ENCODE data around the gene CBX1. TPM values are rescaled to one million over a fixed set of nuclear protein-coding genes. Genes with fewer than 3 reads are reported as not detected.
"Not testable (repeated sequence)": the region's sequence is repeated elsewhere in the genome, so short reads cannot be mapped to it uniquely, and the experiment has no call there.

CBX1 gene
- total RNA-seq, 3 donors from 2014 or later, result 53.2 to 64.4 (median 60.8) TPM

DNA sequence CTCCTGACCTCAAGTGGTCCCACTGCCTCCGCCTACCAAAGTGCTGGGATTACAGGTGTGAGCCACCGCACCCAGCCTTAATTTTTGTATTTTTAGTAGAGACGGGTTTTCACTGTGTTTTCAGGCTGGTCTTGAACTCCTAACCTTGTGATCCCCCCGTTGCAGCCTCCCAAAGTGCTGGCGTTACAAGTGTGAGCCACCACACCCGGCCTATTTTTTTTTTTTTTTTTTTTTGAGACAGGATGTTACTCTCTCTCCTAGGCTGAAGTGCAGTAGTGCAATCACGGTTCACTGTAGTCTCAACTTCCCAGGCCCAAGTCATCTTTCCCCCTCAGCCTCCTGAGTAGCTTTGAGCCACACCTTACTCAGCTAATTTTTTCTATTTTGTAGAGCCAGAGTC, 3.2 kb upstream of the CBX1 start:
- no peak for ATAC-seq
- Mint-ChIP-seq H3K9me3 (no peaks in the 10 kb centered on the region), H3K4me3 (peak overlapping the region; percentile 16), H3K36me3 (ENCODE audit: insufficient read depth) (no peaks in the 10 kb centered on the region), H3K4me1 (ENCODE audit: low read depth) (peaks cover 42% of the 10 kb centered on the region), H3K27me3 (ENCODE audit: low read depth) (no peaks in the 10 kb centered on the region)
- DNase-seq, result no peak

DNA sequence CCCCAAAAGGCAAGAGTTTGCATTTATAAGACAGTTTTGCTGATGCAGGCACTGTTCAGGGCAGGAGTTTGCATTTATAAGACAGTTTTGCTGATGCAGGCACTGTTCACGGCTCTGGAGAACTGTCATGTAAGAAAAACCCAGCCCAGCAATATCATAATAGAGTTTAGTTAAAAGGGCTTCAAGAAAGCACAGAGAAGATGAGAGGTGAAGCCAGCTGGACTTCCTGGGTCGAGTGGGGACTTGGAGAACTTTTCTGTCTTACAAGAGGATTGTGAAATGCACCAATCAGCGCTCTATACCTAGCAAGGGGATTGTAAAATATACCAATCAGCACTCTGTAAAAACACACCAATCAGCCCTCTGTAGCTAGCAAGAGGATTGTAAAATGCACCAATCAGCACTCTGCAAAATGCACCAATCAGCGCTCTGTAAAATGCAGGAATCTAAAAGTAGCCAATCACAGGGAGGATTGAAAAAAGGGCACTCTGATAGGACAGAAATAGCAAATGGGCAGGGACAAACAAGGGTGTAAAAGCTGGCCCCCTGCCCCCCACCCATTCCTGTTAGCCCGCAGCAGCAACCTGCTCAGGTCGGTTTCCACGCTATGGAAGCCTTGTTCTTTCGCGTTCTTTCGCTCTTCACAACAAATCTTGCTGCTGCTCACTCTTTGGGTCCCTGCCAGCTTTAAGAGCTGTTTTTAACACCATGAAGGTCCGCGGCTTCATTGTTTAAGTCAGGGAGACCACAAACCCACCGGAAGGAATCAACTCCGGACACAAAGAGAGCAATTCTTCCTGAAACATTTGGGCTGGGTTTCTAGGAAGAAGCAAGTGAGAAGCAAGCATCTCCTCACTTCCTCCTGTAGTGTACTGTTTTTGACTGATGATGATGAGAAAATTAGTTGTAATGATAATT, 1.8 kb upstream of the CBX1 start:
- DNase-seq, result no peak
- peak overlapping the region; percentile 16 for H3K4me3 Mint-ChIP-seq

DNA sequence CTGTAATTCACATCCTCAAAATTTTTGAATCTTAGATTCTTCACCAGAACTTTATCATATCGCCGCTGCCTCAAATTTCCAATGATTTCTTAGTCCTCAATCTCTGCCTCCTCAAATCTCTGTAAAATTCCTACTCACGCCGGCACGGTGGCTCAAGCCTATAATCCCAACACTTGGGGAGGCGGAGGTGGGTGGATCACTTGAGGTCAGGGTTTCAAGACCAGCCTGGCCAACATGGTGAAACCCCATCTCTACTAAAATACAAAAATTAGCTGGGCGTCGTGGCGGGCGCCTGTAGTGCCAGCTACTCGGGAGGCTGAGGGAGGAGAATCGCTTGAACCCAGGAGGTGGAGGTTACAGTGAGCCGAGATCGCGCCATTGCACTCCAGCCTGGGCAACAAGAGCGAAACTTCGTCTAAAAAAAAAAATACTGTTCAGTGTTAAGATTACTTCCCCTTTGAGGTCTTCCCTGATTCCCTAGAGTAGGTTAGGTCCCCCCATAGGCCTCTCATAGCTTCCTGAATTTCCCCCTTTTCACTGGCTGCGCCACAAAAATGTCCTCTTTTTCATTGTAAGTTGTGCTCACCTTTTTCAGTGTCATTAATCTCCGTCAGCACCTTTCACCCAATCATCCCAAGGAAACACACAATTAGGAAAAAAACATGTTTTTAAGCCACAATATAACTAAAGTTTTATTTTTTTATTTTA, 919 bp upstream of the CBX1 start:
- peak overlapping the region; percentile 62 for H3K4me3 Mint-ChIP-seq
- no peaks in the 10 kb centered on the region for H3K9me3 Mint-ChIP-seq
- DNase-seq, result no peak
- H3K36me3 Mint-ChIP-seq (ENCODE audit: insufficient read depth), result no peaks in the 10 kb centered on the region
- ATAC-seq, result no peak
- peaks cover 30% of the 10 kb centered on the region for H3K4me1 Mint-ChIP-seq (ENCODE audit: low read depth)
- H3K27me3 Mint-ChIP-seq (ENCODE audit: low read depth), result no peaks in the 10 kb centered on the region

More for the DNA sequence above, 1.8 kb upstream of the CBX1 start:
- H3K4me1 Mint-ChIP-seq (ENCODE audit: low read depth), result peaks cover 32% of the 10 kb centered on the region
- no peaks in the 10 kb centered on the region for H3K9me3 Mint-ChIP-seq
- H3K36me3 Mint-ChIP-seq (ENCODE audit: insufficient read depth), result no peaks in the 10 kb centered on the region
- ATAC-seq, result no peak
- no peaks in the 10 kb centered on the region for H3K27me3 Mint-ChIP-seq (ENCODE audit: low read depth)

DNA sequence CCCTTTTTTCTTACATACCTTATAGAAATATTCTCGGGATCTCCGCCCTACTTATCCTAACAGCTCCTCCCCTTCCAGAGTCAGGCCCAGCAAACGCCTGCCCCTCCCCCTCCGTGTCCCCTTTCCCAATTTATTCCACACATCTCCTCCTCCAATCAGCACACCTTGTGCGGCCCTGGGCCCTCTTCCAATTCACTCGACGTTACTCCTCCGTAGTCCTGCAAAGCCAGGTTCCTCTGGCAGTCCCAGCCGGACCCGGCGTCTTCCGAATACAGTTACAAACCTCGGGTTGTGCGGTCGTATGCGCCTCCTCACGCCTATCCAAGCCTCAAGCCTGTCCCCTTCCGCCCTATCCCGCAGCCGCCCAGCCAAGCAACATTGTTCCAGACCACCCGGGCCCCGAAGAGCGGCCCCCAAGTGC, 677 bp downstream of the CBX1 start:
- H3K36me3 Mint-ChIP-seq (ENCODE audit: insufficient read depth), result no peaks in the 10 kb centered on the region
- ATAC-seq, result no peak
- no peaks in the 10 kb centered on the region for H3K27me3 Mint-ChIP-seq (ENCODE audit: low read depth)
- DNase-seq, result no peak
- H3K4me1 Mint-ChIP-seq (ENCODE audit: low read depth), result peaks cover 25% of the 10 kb centered on the region
- peak overlapping the region; percentile 95 for H3K4me3 Mint-ChIP-seq
- H3K9me3 Mint-ChIP-seq, result no peaks in the 10 kb centered on the region

DNA sequence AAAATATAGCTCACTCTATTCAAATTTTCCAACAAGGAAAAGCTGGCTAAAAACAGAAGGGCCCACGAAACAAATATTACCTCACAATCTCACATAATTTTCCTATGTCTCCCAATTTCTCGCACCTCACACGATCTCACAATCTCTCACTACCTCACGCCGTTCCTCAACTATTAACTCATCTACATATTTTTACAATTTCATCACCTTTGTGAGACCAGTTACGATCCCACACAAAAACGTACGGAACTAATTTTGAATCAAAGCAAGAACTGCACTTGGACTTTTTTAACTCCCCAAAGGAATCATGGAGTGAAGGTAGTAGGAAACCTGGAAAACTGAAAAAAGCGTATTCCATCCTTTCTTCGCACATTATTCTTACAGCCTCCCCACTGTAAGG, 1.1 kb downstream of the CBX1 start:
- Mint-ChIP-seq H3K36me3 (ENCODE audit: insufficient read depth) (no peaks in the 10 kb centered on the region), H3K4me3 (peak overlapping the region; percentile 95), H3K27me3 (ENCODE audit: low read depth) (no peaks in the 10 kb centered on the region), H3K9me3 (no peaks in the 10 kb centered on the region), H3K4me1 (ENCODE audit: low read depth) (peaks cover 28% of the 10 kb centered on the region)
- DNase-seq (no peak), ATAC-seq (no peak)

DNA sequence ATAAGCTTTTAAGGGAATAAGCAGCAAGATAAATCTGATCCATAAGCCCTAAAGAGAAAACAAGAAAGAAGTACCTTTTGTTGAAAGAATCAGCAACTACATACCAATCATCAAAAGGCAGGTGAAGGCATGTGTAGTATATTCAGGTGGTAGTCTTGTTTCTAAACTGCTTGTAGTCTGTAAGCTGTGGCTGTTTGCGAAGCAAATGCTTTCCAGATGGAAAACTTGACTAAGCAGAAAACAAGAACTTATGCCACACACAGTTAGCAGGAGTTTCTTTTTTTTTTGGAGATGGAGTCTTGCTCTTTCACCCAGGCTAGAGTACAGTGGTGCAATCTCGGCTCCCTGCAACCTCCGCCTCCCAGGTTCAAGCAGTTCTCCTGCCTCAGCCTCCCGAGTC, 5.7 kb downstream of the CBX1 start:
- ATAC-seq (no peak), DNase-seq (no peak)
- H3K36me3 Mint-ChIP-seq (ENCODE audit: insufficient read depth), result peaks cover 6% of the 10 kb centered on the region
- no peak overlapping the region for H3K4me3 Mint-ChIP-seq
- H3K9me3 Mint-ChIP-seq, result no peaks in the 10 kb centered on the region
- H3K27me3 Mint-ChIP-seq (ENCODE audit: low read depth), result no peaks in the 10 kb centered on the region
- H3K4me1 Mint-ChIP-seq (ENCODE audit: low read depth), result peaks cover 14% of the 10 kb centered on the region

DNA sequence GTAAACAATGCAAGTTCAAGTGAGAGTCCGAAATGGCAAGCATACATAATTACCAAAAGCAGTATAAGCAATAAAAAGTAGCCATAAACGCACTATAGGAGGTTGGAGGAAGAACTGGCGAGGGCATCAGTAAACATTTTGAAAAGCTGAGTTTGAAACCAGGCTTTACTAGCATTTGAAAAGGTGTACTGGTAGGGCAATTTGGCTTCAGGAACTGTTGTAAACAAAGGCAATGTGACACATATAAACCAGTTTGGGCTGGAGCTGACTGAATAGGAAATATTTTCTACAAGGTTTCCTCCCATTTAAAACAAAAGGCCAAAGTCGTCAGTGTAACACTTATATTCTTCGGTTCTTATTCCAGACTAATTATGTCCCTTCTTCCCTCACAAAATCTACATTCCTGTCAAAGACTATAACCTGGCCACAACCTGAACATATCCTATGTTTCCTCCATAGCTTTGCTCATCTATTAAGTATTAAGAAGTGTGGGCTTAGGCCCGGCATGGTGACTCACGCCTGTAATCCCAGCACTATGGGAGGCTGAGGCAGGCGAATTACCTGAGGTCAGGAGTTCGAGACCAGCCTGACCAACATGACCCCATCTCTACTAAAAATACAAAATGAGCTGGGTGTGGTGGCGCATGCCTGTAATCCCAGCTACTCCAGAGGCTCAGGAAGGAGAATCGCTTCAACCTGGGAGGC, 7.8 kb downstream of the CBX1 start:
- Mint-ChIP-seq H3K27me3 (ENCODE audit: low read depth) (no peaks in the 10 kb centered on the region), H3K4me1 (ENCODE audit: low read depth) (peaks cover 13% of the 10 kb centered on the region), H3K36me3 (ENCODE audit: insufficient read depth) (peaks cover 12% of the 10 kb centered on the region), H3K4me3 (no peak overlapping the region), H3K9me3 (no peaks in the 10 kb centered on the region)
- ATAC-seq, result no peak
- no peak for DNase-seq

DNA sequence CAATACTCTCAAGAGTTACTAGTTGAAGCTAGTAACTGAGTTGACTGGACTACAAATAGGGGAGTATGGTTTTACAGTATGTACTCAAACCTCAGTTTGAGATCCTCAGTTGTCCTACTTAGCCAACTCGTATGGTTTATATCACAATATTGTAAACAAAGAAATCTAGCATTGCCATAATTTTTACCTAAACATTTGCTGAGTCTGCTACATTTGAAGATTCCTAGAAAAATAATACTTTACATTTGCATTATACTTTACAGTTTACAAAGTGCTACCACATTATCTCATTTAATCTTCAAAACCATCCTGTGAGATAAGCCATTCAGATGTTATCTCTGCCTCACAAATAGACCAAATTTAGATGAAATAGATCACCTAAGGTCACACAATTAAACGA, 16.3 kb downstream of the CBX1 start:
- H3K4me3 Mint-ChIP-seq, result no peak overlapping the region
- H3K36me3 Mint-ChIP-seq (ENCODE audit: insufficient read depth), result peaks cover 4% of the 10 kb centered on the region
- no peaks in the 10 kb centered on the region for H3K27me3 Mint-ChIP-seq (ENCODE audit: low read depth)
- H3K4me1 Mint-ChIP-seq (ENCODE audit: low read depth), result peaks cover 12% of the 10 kb centered on the region
- no peaks in the 10 kb centered on the region for H3K9me3 Mint-ChIP-seq
- DNase-seq (no peak), ATAC-seq (no peak)

DNA sequence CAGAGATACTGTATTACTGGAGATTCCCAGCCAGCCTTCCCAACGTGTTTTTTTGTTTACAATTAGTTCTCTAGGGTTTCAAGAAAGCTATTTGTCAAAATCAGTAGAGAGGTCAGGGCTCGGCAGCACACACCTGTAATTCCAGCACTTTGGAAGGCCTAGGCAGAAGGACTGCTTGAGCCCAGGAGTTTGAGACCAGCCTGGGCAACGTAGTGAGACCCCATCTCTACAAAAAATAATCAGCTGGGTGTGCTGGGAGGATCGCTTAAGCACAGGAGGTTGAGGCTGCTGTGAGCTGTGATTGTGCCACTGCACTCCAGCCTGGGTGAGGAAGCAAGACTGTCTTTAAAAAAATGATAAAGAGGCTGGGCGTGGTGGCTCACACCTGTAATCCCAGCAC, 19.4 kb downstream of the CBX1 start:
- no peaks in the 10 kb centered on the region for H3K36me3 Mint-ChIP-seq (ENCODE audit: insufficient read depth)
- H3K27me3 Mint-ChIP-seq (ENCODE audit: low read depth), result no peaks in the 10 kb centered on the region
- DNase-seq, result no peak
- H3K4me3 Mint-ChIP-seq, result no peak overlapping the region
- H3K9me3 Mint-ChIP-seq, result no peaks in the 10 kb centered on the region
- H3K4me1 Mint-ChIP-seq (ENCODE audit: low read depth), result peaks cover 9% of the 10 kb centered on the region
- no peak for ATAC-seq

DNA sequence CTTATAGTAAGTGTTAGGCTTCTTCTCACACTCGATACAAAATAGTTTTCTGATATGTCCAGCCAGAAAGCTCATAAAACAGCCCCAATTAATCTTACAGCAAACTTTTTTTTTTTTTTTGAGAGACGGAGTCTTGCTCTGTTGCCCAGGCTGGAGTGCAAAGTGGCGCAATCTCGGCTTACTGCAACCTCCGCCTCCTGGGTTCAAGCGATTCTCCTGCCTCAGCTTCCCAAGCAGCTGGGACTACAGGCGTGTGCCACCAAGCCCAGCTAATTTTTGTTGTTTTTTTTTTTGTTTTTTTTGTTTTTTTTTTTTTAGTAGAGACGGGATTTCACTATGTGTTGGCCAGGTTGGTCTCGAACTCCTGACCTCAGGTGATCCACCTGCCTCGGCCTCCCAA, 24.1 kb downstream of the CBX1 start:
- not testable (repeated sequence) for H3K4me1 Mint-ChIP-seq (ENCODE audit: low read depth); ATAC-seq; H3K36me3 Mint-ChIP-seq (ENCODE audit: insufficient read depth); DNase-seq; H3K4me3 Mint-ChIP-seq; H3K9me3 Mint-ChIP-seq; H3K27me3 Mint-ChIP-seq (ENCODE audit: low read depth)

DNA sequence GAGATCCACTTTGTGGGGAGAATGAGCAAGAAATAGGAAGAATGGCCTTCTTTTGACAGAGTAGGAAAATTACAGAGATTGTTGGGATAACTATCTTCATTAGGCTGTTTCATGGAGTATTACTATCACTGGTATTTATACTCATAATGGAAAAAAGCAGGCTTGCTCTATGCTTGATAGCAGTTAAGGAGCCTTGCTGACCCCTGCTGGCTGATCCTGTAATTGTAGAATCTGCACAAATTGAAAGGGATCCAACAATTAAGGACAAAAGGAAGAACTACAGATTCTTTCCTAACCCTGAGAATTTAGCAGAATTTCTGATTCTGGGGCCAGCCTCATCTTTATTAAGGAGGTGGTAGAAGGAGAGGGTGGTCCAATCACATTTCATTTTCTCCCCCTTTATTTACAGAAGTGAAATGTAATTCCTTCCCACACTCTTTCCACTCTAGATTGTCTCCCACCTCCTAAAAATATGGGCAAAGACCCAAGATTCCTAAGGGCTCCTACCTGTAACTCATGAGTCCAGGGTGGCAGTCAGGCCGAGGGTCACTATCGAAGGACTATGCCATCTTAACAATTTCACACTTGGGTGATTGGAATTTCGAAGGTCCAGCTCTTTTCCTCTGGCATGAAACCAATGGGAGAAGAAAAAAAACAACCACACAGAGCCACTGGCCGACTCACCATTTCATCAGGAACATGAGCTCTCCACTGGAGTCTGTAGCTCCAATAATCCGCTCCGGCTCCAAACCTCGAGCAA, 26.8 kb downstream of the CBX1 start:
- Mint-ChIP-seq H3K4me1 (ENCODE audit: low read depth) (no peaks in the 10 kb centered on the region), H3K36me3 (ENCODE audit: insufficient read depth) (peaks cover 12% of the 10 kb centered on the region), H3K4me3 (no peak overlapping the region), H3K9me3 (no peaks in the 10 kb centered on the region), H3K27me3 (ENCODE audit: low read depth) (no peaks in the 10 kb centered on the region)
- ATAC-seq (peak; percentile 76), DNase-seq (peak; percentile 76)

DNA sequence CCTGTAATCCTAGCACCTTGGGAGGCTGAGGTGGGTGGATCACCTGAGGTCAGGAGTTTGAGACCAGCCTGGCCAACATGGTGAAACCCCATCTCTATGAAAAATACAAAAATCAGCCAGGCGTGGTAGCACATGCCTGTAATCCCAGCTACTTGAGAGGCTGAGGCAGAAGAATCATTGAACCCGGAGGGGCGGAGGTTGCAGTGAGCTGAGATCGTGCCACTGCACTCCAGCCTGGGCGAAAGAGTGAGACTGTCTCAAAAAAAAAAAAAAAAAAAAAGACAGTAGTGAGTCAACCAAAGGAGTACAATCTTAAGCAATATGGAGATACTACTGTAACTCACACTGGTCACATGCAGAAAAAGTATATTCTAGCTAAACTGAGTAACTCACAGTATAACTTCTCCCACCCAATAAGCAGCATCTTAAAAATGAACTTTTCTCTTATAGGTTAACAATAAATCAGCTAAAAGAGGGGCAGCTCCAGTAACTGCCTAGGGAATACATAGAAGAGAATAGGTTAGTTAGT, 27.6 kb downstream of the CBX1 start:
- not testable (repeated sequence) for H3K9me3 Mint-ChIP-seq; DNase-seq; ATAC-seq; H3K4me1 Mint-ChIP-seq (ENCODE audit: low read depth); H3K27me3 Mint-ChIP-seq (ENCODE audit: low read depth); H3K4me3 Mint-ChIP-seq
- H3K36me3 Mint-ChIP-seq (ENCODE audit: insufficient read depth), result peaks cover 15% of the 10 kb centered on the region

DNA sequence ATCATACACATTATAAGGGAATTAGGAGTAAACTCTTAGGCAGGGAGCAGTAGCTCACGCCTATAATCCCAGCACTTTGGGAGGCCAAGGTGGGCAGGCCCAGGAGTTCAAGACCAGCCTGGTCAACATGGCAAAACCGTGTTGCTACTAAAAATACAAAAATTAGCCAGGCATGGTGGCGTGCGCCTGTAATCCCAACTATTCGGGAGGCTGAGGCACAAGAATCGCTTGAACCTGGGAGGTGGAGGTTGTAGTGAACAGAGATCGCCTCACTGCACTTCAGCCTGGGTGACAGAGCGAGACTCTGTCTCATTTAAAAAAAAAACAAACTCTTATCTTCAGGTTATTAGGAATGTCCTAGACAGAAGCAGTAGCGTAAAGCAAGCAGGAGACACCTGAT, 28.5 kb downstream of the CBX1 start:
- H3K4me3 Mint-ChIP-seq; H3K27me3 Mint-ChIP-seq (ENCODE audit: low read depth); H3K9me3 Mint-ChIP-seq; H3K4me1 Mint-ChIP-seq (ENCODE audit: low read depth); ATAC-seq; DNase-seq: not testable (repeated sequence)
- H3K36me3 Mint-ChIP-seq (ENCODE audit: insufficient read depth), result peaks cover 19% of the 10 kb centered on the region

DNA sequence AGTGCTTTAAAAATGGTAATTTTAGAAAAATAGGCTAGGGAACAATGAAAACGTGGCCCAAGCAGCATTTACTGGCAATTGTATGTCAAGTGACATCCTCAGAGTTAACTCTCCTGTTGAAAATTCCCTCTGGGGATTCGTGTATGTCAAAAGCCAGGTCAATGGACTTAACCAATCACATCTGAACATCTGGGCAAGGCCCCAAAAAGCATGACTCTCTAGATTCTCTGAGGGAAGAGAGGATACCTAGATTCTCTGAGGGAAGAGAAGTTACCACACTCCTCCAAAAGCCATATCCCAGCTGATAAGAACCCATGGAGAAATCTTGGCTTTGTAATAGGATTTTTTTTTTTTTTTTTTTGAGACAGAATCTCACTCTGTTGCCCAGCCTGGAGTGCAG, 29.6 kb downstream of the CBX1 start:
- H3K27me3 Mint-ChIP-seq (ENCODE audit: low read depth), result no peaks in the 10 kb centered on the region
- no peaks in the 10 kb centered on the region for H3K4me1 Mint-ChIP-seq (ENCODE audit: low read depth)
- no peak overlapping the region for H3K4me3 Mint-ChIP-seq
- ATAC-seq (no peak), DNase-seq (no peak)
- H3K36me3 Mint-ChIP-seq (ENCODE audit: insufficient read depth), result peaks cover 21% of the 10 kb centered on the region
- no peaks in the 10 kb centered on the region for H3K9me3 Mint-ChIP-seq

Data from activated T-cell treated with anti-CD3 and anti-CD28 coated beads, Interleukin-2, amount 50 U/mL, for 4 hours (primary cell).